ENCODE measurements around the gene ARVCF. TPM values are rescaled to one million over a fixed set of nuclear protein-coding genes. Genes with fewer than 3 reads are reported as not detected.

Gene ARVCF
- total and polyA plus RNA-seq, 9 of the 15 experiments (the other 6 are each of a cell fraction or from before 2014, with no cell fraction given): 0.03 to 97.4 (median 15.6) TPM

DNA sequence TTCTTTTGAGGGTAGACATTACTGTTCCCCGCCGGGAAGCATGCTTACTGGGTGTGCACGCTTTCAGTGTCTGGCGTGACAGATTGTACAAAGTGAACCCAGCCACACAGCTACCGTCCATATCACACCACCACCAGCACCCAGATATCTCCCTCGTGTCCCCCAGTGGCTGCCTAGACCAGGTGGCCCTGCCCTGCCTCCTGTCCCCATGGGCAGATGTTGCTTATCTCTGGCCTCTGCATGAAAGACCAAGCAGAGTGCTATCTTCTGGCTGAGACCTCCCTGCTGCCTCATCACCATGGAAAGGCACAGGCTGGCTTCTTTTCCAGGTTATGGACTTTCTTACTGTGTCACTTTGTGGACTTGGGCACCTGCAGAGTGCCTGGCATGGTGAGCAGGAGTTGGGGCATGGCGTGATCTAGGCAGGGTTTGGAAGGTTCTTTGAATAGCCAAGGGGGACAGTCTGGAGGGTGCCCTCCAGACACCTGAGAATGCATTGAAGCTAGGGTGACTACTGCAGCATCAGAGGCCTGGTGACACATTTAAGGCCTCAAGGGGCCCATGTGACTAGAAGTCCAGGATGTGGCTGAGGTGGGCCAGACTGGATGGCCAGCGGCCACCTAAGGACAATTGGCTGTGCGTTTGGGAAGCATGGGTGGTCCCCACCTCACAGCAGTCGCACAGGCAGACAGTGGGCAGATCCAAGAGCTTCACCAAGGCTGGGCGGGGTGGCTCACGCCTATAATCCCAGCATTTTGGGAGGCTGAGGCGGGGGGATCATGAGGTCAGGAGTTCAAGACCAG, 9.0 kb upstream of the ARVCF start (continued):
- TF ChIP-seq, protein P1, sequence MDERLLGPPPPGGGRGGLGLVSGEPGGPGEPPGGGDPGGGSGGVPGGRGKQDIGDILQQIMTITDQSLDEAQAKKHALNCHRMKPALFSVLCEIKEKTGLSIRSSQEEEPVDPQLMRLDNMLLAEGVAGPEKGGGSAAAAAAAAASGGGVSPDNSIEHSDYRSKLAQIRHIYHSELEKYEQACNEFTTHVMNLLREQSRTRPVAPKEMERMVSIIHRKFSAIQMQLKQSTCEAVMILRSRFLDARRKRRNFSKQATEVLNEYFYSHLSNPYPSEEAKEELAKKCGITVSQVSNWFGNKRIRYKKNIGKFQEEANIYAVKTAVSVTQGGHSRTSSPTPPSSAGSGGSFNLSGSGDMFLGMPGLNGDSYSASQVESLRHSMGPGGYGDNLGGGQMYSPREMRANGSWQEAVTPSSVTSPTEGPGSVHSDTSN (CRISPR knock-in tag; IDR thresholded peaks at IDR 0.05; ENCODE audit: low read depth): no peak
- TF ChIP-seq, protein P1 (tag; conservative IDR thresholded peaks at IDR 0.05; ENCODE audit: low read depth): 0 out of 2 replicates have a peak, but pooled peaks have one; percentile 43
- TF ChIP-seq PML (IDR thresholded peaks at IDR 0.05; ENCODE audit: low read length) (no peak), TAF7 (tag; IDR thresholded peaks at IDR 0.05) (peak; percentile 4; the same call in 1 of the 2 replicates), FOXA3 (CRISPR knock-in tag; conservative IDR thresholded peaks at IDR 0.05 in 1 of 2, IDR thresholded peaks at IDR 0.05 in 1 of 2) (no peak), MCM5 (IDR thresholded peaks at IDR 0.05; ENCODE audit: low read depth) (no peak), JUNB (CRISPR knock-in tag; conservative IDR thresholded peaks at IDR 0.05) (peak; percentile 50; the same call in 1 of the 2 replicates)
- TF ChIP-seq, protein P2, sequence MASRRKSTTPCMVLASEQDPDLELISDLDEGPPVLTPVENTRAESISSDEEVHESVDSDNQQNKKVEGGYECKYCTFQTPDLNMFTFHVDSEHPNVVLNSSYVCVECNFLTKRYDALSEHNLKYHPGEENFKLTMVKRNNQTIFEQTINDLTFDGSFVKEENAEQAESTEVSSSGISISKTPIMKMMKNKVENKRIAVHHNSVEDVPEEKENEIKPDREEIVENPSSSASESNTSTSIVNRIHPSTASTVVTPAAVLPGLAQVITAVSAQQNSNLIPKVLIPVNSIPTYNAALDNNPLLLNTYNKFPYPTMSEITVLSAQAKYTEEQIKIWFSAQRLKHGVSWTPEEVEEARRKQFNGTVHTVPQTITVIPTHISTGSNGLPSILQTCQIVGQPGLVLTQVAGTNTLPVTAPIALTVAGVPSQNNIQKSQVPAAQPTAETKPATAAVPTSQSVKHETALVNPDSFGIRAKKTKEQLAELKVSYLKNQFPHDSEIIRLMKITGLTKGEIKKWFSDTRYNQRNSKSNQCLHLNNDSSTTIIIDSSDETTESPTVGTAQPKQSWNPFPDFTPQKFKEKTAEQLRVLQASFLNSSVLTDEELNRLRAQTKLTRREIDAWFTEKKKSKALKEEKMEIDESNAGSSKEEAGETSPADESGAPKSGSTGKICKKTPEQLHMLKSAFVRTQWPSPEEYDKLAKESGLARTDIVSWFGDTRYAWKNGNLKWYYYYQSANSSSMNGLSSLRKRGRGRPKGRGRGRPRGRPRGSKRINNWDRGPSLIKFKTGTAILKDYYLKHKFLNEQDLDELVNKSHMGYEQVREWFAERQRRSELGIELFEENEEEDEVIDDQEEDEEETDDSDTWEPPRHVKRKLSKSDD (conservative IDR thresholded peaks at IDR 0.05; ENCODE audit: low read length): no peak; the same call in 1 of the 2 replicates
- TF ChIP-seq, protein P3, sequence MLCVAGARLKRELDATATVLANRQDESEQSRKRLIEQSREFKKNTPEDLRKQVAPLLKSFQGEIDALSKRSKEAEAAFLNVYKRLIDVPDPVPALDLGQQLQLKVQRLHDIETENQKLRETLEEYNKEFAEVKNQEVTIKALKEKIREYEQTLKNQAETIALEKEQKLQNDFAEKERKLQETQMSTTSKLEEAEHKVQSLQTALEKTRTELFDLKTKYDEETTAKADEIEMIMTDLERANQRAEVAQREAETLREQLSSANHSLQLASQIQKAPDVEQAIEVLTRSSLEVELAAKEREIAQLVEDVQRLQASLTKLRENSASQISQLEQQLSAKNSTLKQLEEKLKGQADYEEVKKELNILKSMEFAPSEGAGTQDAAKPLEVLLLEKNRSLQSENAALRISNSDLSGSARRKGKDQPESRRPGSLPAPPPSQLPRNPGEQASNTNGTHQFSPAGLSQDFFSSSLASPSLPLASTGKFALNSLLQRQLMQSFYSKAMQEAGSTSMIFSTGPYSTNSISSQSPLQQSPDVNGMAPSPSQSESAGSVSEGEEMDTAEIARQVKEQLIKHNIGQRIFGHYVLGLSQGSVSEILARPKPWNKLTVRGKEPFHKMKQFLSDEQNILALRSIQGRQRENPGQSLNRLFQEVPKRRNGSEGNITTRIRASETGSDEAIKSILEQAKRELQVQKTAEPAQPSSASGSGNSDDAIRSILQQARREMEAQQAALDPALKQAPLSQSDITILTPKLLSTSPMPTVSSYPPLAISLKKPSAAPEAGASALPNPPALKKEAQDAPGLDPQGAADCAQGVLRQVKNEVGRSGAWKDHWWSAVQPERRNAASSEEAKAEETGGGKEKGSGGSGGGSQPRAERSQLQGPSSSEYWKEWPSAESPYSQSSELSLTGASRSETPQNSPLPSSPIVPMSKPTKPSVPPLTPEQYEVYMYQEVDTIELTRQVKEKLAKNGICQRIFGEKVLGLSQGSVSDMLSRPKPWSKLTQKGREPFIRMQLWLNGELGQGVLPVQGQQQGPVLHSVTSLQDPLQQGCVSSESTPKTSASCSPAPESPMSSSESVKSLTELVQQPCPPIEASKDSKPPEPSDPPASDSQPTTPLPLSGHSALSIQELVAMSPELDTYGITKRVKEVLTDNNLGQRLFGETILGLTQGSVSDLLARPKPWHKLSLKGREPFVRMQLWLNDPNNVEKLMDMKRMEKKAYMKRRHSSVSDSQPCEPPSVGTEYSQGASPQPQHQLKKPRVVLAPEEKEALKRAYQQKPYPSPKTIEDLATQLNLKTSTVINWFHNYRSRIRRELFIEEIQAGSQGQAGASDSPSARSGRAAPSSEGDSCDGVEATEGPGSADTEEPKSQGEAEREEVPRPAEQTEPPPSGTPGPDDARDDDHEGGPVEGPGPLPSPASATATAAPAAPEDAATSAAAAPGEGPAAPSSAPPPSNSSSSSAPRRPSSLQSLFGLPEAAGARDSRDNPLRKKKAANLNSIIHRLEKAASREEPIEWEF (CRISPR knock-in tag; IDR thresholded peaks at IDR 0.05): no peak
- TF ChIP-seq, protein P4, sequence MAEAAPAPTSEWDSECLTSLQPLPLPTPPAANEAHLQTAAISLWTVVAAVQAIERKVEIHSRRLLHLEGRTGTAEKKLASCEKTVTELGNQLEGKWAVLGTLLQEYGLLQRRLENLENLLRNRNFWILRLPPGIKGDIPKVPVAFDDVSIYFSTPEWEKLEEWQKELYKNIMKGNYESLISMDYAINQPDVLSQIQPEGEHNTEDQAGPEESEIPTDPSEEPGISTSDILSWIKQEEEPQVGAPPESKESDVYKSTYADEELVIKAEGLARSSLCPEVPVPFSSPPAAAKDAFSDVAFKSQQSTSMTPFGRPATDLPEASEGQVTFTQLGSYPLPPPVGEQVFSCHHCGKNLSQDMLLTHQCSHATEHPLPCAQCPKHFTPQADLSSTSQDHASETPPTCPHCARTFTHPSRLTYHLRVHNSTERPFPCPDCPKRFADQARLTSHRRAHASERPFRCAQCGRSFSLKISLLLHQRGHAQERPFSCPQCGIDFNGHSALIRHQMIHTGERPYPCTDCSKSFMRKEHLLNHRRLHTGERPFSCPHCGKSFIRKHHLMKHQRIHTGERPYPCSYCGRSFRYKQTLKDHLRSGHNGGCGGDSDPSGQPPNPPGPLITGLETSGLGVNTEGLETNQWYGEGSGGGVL (CRISPR knock-in tag; IDR thresholded peaks at IDR 0.05): no peak
- TF ChIP-seq, protein P5, sequence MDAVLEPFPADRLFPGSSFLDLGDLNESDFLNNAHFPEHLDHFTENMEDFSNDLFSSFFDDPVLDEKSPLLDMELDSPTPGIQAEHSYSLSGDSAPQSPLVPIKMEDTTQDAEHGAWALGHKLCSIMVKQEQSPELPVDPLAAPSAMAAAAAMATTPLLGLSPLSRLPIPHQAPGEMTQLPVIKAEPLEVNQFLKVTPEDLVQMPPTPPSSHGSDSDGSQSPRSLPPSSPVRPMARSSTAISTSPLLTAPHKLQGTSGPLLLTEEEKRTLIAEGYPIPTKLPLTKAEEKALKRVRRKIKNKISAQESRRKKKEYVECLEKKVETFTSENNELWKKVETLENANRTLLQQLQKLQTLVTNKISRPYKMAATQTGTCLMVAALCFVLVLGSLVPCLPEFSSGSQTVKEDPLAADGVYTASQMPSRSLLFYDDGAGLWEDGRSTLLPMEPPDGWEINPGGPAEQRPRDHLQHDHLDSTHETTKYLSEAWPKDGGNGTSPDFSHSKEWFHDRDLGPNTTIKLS (IDR thresholded peaks at IDR 0.05; ENCODE audit: borderline replicate concordance, low read depth): no peak

Measured in K562 (cell line).